Stimulated activated CD4-positive, alpha-beta T cell treated with anti-CD3 and anti-CD28 coated beads, TNF-alpha, amount 100 ng/mL, for 1 hour (primary cell): ENCODE results near the gene INPP5A.
"Not testable (repeated sequence)": the region's sequence is repeated elsewhere in the genome, so short reads cannot be mapped to it uniquely, and the experiment has no call there.

Experiments used
- DNase-seq, 3 donors: peaks; one replicate each; pipeline ENCODE4 v3.0.0-alpha.2; 2020; ENCODE audit warnings: low read depth in 3 of 3, low spot score in 1 of 3

INPP5A gene

GRCh38 chr10:132752378-132752777, 214.8 kb downstream of the INPP5A start:
- DNase-seq = no peak

- no peak for DNase-seq
Observed at GRCh38 chr10:132752961-132753360, 215.4 kb downstream of the INPP5A start.

- no peak for DNase-seq
Observed at GRCh38 chr10:132753596-132753995, 216.0 kb downstream of the INPP5A start.

- DNase-seq = no peak
Observed at GRCh38 chr10:132754071-132754470, 216.5 kb downstream of the INPP5A start.

GRCh38 chr10:132755166-132755711, 217.7 kb downstream of the INPP5A start:
- DNase-seq = no peak

- no peak for DNase-seq
Observed at GRCh38 chr10:132756591-132756990, 219.0 kb downstream of the INPP5A start.

GRCh38 chr10:132757171-132757570, 219.6 kb downstream of the INPP5A start:
- no peak for DNase-seq

GRCh38 chr10:132758865-132759264, 221.3 kb downstream of the INPP5A start:
- DNase-seq = no peak

GRCh38 chr10:132761395-132762060, 223.9 kb downstream of the INPP5A start:
- no peak for DNase-seq

- DNase-seq = no peak
Observed at GRCh38 chr10:132762267-132762666, 224.7 kb downstream of the INPP5A start.

GRCh38 chr10:132763545-132763944, 226.0 kb downstream of the INPP5A start:
- no peak for DNase-seq

GRCh38 chr10:132764108-132764507, 226.5 kb downstream of the INPP5A start:
- no peak for DNase-seq

- DNase-seq = no peak
Observed at GRCh38 chr10:132765435-132765834, 227.8 kb downstream of the INPP5A start.

GRCh38 chr10:132766291-132766690, 228.7 kb downstream of the INPP5A start:
- no peak for DNase-seq

GRCh38 chr10:132768346-132769248, 231.0 kb downstream of the INPP5A start:
- no peak for DNase-seq

GRCh38 chr10:132770061-132771021, 232.8 kb downstream of the INPP5A start:
- no peak for DNase-seq

- DNase-seq = not testable (repeated sequence)
Observed at GRCh38 chr10:132772816-132773215, 235.2 kb downstream of the INPP5A start.

GRCh38 chr10:132774181-132774901, 236.8 kb downstream of the INPP5A start:
- DNase-seq = no peak

- DNase-seq = no peak
Observed at GRCh38 chr10:132774902-132775863, 237.6 kb downstream of the INPP5A start.
